Heart left ventricle (tissue), 13 donors: ENCODE results near the gene HES6.

Experiments
- POLR2A ChIP-seq, 2 donors: fragments of 450-650 bp; IDR thresholded peaks; one replicate each; pipeline ENCODE4 v1.6.1; 2017; ENCODE audit warnings: antibody characterized with exemption in 2 of 2, mild to moderate bottlenecking in 2 of 2, moderate library complexity in 2 of 2
- TF ChIP-seq, protein P1 (sequence below), 12 donors: fragments of 200-600 bp; sonication (generic) in 4 of 12; IDR thresholded peaks; one replicate each; pipeline versions ENCODE4 v1.5.0 to v1.8.0; 2018 to 2022; ENCODE audit warnings: antibody characterized with exemption in 12 of 12, mild to moderate bottlenecking in 5 of 12
- donor health status: ischemic (EF 13 %, LVEDD 7.1; RV severe dilation, severe dysfunction).
- donor health status: DM: no; HTN: yes; CAD: no.
- donor health status: DM: no; HTN: no; CAD: no.
- donor health status: ischemic (EF 25% LVEDD 6.9; RV normal size, moderate dysfunction).
- donor health status: ischemic (EF 25% LVEDD 5.7; RV mildly dilated, moderate dysfunction).
- donor health status: ischemic (EF 35%, LVEDD 5.7; RV mildly dilated, moderate dysfunction).
- donor health status: nonischemic (EF 11% LVEDD 7.7; RV severe dilation, severe dysfunction).
- donor health status: DM: yes; HTN: yes; CAD: no.
- donor health status: PGD.
- donor health status: ischemic (EF 29% LVEDD 5.4; RV normal size, mild dysfunction).
- donor health status: nonischemic (EF 23%, LVEDD 6.1; RV moderate dilation, normal function).

DNA sequence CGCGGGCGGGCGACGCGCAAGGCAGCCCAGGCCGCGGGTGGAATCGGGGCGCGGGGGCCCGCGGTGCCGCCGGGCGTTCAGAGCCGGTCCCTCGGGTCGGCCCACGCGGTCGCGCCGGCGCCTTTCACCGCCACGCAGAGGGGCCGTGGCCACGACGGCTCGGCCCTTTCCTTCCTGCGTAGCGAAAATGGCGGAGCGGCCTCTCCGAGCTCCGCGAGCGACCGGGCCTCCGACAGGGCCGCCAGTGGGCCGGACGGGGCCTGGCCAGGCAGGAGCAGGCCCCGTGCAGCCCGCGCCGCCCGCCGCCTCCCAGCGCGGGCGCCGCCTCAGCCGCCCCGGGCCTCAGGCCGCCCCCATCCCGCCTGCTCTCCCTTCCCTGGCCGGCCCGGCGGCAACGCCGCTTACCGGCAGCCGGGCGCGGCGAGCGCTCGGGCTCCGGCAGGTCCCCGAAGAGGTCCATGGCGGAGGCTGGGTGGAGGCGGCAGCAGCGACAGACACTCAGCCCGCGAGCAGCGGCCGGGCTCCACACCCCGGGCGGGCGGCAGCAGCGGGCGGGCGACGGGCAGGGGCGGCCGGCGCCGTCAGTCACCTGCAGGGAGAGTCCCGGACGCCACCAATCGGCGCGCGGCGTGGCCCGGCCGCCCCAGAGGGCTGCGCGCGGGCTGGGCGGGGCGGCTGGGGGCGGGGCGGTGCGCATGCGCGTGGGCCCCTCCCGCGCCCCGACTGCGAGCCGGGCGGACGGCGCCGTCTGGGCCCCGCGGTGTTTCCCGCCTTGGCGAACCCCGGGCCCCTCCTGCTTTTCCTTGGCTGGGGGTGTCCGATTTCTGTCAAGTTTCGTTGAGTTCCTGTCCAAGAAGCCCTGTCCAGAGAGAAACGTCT is 36.5 kb downstream of the HES6 start, which contains the start of gene ILKAP:
- TF ChIP-seq, protein P1, sequence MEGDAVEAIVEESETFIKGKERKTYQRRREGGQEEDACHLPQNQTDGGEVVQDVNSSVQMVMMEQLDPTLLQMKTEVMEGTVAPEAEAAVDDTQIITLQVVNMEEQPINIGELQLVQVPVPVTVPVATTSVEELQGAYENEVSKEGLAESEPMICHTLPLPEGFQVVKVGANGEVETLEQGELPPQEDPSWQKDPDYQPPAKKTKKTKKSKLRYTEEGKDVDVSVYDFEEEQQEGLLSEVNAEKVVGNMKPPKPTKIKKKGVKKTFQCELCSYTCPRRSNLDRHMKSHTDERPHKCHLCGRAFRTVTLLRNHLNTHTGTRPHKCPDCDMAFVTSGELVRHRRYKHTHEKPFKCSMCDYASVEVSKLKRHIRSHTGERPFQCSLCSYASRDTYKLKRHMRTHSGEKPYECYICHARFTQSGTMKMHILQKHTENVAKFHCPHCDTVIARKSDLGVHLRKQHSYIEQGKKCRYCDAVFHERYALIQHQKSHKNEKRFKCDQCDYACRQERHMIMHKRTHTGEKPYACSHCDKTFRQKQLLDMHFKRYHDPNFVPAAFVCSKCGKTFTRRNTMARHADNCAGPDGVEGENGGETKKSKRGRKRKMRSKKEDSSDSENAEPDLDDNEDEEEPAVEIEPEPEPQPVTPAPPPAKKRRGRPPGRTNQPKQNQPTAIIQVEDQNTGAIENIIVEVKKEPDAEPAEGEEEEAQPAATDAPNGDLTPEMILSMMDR (IDR thresholded peaks at IDR 0.05): peak in 1 of 12 donors; percentile 22
- peak; percentile 56 to 74 for TF ChIP-seq POLR2A (IDR thresholded peaks at IDR 0.05)
